Thymus (tissue), 2 donors: ENCODE measurements around the gene SMIM21. TPM values are rescaled to one million over a fixed set of nuclear protein-coding genes. Genes with fewer than 3 reads are reported as not detected.

Experiments used
- polyA plus RNA-seq: library from polyadenylated mRNA; stranded (reverse); fragments of 200-250 nt; gene quantifications from one replicate; pipeline ENCODE4 v1.2.3, GENCODE V29; 2013
- total RNA-seq: library from RNA; stranded (reverse); fragments of 120-200 nt; gene quantifications from one replicate; pipeline ENCODE4 v1.2.4, GENCODE V29; 2013
- donor health status: healthy.

SMIM21 gene
- total and polyA plus RNA-seq, 2 donors, result 0.02 TPM; not detected in 1

Other genes with a start within 250 kb of the SMIM21 start
- 7.8 TPM for gene PTGR3, start 218.6 kb downstream of the SMIM21 start, total RNA-seq
- gene PTGR3, start 218.6 kb downstream of the SMIM21 start, polyA plus RNA-seq, result 18.2 TPM
- gene TSHZ1, start 216.9 kb downstream of the SMIM21 start, total RNA-seq, result 7.4 TPM
- gene TSHZ1, start 216.9 kb downstream of the SMIM21 start, polyA plus RNA-seq, result 10.2 TPM